Purkinje cell (primary cell): Measurements from ENCODE around the gene PI4K2A. TPM values are rescaled to one million over a fixed set of nuclear protein-coding genes. Genes with fewer than 3 reads are reported as not detected.

ENCODE experiments used
- polyA plus RNA-seq: library from polyadenylated mRNA; unstranded; fragments of >200 nt; fragmentation: Nextera tagmentation; gene quantifications from 2 replicates; pipeline ENCODE4 v1.2.1, GENCODE V29; 2014

The PI4K2A gene
- 6.8 TPM in 2 replicates for polyA plus RNA-seq

GRCh38 chr10:97640174-97640867, at the start of gene PI4K2A:
Gene PI4K2A (plus strand): TSS chr10:97640671. CDS start chr10:97640743, 72 bp downstream.

DNA sequence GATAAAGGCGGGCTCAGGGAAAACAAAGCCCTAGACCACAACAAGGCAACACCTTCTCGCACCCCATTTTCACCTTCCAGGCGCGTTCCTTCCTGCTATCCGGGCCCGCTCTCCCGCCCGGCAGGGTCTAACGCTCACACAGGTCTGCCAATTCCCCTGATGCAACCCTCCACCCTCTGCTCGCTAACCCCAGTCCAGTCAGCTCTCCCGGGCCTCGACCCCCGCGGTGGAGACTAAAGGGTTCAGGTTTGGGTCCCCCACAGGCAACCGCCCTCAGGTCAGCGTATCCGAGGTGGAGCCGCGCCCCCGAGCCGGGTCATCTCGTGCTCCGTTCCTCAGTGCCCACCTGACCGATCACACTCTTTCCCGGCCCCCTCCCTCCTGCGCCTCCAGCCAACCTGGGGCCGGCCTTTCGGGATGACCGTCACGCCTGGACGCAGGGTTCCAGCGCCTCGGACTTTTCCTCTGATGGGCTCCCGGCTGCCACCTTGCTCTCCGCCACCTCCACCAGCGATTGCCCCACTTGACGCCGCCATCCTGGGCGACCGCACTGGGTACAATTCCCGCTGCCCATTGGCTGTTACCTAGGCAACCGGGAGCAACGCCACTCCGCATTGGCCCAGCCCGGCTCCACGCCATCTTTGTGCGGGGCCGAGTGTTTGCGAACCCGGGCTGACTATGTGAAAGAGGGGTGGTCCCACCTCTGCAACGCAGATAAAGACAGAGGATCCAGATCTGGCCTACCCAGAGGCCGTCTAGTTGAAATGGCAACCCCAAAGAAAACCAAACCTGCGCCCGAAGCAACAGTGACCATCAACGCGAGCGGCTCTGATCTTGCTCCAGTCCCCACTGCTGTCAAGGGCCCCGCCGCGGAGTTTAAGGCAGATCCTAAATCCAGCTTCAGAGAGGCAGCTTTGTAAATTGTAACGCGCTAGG, 7.3 kb upstream of the PI4K2A start, which contains the start of gene MORN4:
Gene MORN4, minus strand, starts transcription at position 552 of the 936 bp plus-strand sequence. CDS start 13,847 bp downstream, outside the sequence.

GRCh38 chr10:97686962-97687784, 46.7 kb downstream of the PI4K2A start, which contains the start of gene AVPI1:
Gene AVPI1 (minus strand): TSS chr10:97687241. CDS start chr10:97679905, 7,336 bp downstream.

GRCh38 chr10:97713339-97713825, 72.9 kb downstream of the PI4K2A start, which contains the start of gene MARVELD1:
Gene MARVELD1 (plus strand): TSS chr10:97713730. CDS start chr10:97713877, 147 bp downstream.

Other genes with a start within 250 kb of the PI4K2A start
- gene RRP12, start 239.3 kb upstream of the PI4K2A start, polyA plus RNA-seq: 9.8 and 13.8 TPM in 2 replicates
- gene PGAM1, start 214.5 kb upstream of the PI4K2A start, polyA plus RNA-seq: 308 and 376 TPM in 2 replicates
- gene EXOSC1, start 194.7 kb upstream of the PI4K2A start, polyA plus RNA-seq: 70.6 and 106 TPM in 2 replicates
- 17.6 and 42.6 TPM in 2 replicates for gene ZDHHC16, start 194.5 kb upstream of the PI4K2A start, polyA plus RNA-seq
- 26.6 and 39.6 TPM in 2 replicates for gene MMS19, start 142.2 kb upstream of the PI4K2A start, polyA plus RNA-seq
- not detected in 2 replicates for gene UBTD1, start 141.7 kb upstream of the PI4K2A start, polyA plus RNA-seq
- gene ANKRD2, start 67.9 kb upstream of the PI4K2A start, polyA plus RNA-seq: 1.3 TPM in 2 replicates
- 1.9 and 2.7 TPM in 2 replicates for gene HOGA1, start 56.3 kb upstream of the PI4K2A start, polyA plus RNA-seq
- gene C10orf62, start 51.0 kb upstream of the PI4K2A start, polyA plus RNA-seq: not detected in 2 replicates
- gene MORN4, start 7.2 kb upstream of the PI4K2A start, polyA plus RNA-seq: 28.6 and 47.9 TPM in 2 replicates
- 5.0 and 8.7 TPM in 2 replicates for gene AVPI1, start 46.6 kb downstream of the PI4K2A start, polyA plus RNA-seq
- 0.90 and 1.3 TPM in 2 replicates for gene MARVELD1, start 73.1 kb downstream of the PI4K2A start, polyA plus RNA-seq
- 4.1 and 4.9 TPM in 2 replicates for gene ZFYVE27, start 96.5 kb downstream of the PI4K2A start, polyA plus RNA-seq
- gene SFRP5, start 131.3 kb downstream of the PI4K2A start, polyA plus RNA-seq: not detected in 2 replicates
- 2.5 and 5.9 TPM in 2 replicates for gene GOLGA7B, start 209.2 kb downstream of the PI4K2A start, polyA plus RNA-seq